Measurements from ENCODE around the gene ZNF343.
A peak's percentile ranks its signal among the peaks of the same experiment; 100 is the strongest.
"Not testable (repeated sequence)": the region's sequence is repeated elsewhere in the genome, so short reads cannot be mapped to it uniquely, and the experiment has no call there.

The ZNF343 gene

GRCh38 chr20:2521369-2522305, 12.9 kb upstream of the ZNF343 start:
- peak in 1 of 2 experiments; percentile 27 for DNase-seq

- DNase-seq = no peak
Observed at GRCh38 chr20:2520617-2521016, 11.9 kb upstream of the ZNF343 start.

DNA sequence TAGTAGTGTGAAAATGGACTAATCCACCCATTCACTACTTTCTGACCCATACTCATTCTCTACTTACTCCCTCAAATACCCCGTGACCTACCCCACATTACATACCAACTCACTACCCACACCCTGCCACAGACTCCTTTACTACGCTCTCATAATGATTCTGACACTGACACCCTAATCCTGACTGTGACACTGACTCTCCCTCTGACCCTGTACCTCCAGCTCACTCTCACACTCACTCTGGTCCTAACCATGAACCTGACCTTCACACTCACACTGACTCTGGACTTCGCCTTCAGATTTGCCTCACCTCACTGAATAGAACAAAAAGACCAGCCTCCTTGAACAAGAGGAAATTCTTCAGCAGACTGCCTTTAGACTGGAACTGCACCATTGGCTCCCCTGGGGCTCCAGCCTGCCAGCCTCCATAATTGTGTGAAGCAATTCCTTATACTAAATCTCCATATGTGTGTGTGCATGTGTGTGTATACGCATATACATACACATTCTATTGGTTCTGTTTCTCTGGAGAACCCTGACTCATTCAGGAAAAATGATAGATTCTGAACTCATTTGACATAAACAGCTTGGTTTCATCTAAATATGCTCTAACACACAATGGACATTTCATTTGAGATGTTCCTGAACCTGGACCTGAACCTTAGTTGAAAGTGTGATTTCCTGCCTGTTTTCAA, 10.5 kb upstream of the ZNF343 start:
- no peak for DNase-seq

GRCh38 chr20:2518558-2518957, 9.8 kb upstream of the ZNF343 start:
- DNase-seq = no peak

DNA sequence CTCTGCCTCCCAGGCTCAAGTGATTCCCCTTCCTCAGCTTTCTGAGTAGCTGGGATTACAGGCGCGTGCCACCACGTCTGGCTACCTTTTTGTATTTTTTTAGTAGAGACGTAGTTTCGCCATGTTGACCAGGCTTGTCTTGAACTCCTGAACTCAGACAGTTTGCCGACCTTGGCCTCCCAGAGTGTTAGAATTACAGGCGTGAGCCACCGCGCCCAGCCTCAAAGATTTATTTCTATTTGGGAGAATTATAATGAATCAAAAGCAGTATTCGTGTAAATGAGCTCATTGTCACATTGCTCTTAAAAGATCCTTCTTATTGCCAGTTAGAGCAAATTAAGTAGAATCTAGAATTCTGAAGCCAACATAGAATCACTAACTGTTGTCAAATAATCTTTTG, 9.4 kb upstream of the ZNF343 start:
- DNase-seq = no peak

- no peak for DNase-seq
Observed at GRCh38 chr20:2516399-2516798, 7.7 kb upstream of the ZNF343 start.

- DNase-seq = no peak
Observed at GRCh38 chr20:2515203-2515602, 6.5 kb upstream of the ZNF343 start.

DNA sequence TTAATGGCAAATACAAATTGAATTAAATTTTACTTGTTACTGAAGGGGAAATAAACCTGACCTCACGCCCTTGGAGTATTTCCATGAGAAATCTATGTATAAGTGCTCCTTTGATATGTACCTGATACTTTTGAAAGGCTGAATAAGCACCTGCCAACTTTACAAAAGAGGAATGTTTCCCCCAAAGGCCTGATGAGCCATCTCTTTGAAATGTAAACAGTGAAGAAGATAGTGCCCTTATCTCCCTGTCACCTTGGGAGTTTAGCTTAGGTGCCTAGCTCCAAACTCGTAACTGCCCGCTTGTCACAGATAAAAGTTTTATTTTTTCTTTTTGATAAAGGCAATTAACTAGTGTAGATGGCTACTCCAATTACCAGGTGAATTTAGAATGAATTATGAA, 1.1 kb upstream of the ZNF343 start:
- no peak for DNase-seq

DNA sequence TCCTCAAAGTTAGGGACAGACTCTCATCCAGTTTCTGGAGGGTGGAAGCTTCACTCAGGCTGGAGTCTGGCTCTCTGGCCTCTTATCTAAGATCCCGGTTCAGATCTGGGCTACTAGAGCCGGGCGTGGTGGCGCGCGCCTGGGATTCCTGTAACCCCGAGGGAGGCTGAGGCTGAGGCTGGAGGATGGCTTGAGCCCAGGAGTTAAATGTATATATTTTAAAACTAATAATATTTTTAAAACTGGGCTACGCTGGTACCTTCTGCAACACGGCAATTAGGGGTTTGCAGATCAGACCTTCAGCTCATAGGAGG, 710 bp upstream of the ZNF343 start:
- no peak for DNase-seq

DNA sequence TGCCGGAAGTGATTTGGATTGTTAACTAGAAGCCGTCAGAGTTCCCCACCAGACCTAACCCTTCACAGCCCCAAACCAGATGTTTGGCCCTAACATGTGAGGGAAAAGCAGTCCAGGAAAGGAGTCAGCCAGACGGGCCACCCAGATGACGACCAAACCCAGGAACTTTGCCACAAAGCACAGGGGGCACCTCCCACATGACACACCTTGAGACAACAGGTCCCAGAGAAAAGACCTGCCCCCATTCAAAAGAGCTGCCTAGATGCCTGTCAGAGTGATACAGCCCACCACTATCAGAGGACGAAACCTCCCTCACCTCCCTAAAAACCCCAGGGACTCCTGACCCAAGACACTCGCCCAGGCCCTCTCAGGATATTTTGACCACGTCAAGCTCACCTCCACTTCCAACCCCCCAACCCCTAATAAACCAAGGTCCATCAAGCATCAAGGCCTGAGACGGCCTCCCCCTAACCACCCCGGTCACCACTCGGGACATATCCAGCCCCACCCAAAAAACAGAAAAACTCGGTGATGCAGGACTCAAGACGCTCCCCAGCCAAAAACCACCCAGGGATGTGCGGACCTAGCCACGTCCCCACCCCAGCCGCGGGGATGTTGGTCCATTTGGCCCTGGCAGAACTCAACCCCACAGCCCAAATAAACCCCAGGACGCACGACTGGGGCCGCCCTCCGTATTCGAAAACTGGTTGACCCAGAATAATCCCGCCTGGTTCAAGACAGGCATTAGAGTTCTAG, 662 bp downstream of the ZNF343 start:
- no peak for DNase-seq

GRCh38 chr20:2507464-2507863, 1.3 kb downstream of the ZNF343 start:
- no peak for DNase-seq

DNA sequence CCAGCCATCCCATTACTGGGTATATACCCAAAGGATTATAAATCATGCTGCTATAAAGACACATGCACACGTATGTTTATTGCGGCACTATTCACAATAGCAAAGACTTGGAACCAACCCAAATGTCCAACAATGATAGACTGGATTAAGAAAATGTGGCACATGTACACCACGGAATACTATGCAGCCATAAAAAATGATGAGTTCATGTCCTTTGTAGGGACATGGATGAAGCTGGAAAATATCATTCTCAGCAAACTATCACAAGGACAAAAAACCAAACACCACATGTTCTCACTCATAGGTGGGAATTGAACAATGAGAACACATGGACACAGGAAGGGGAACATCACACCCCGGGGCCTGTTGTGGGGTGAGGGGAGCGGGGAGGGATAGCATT, 2.3 kb downstream of the ZNF343 start:
- not testable (repeated sequence) for DNase-seq

GRCh38 chr20:2504803-2505202, 3.9 kb downstream of the ZNF343 start:
- not testable (repeated sequence) for DNase-seq

DNA sequence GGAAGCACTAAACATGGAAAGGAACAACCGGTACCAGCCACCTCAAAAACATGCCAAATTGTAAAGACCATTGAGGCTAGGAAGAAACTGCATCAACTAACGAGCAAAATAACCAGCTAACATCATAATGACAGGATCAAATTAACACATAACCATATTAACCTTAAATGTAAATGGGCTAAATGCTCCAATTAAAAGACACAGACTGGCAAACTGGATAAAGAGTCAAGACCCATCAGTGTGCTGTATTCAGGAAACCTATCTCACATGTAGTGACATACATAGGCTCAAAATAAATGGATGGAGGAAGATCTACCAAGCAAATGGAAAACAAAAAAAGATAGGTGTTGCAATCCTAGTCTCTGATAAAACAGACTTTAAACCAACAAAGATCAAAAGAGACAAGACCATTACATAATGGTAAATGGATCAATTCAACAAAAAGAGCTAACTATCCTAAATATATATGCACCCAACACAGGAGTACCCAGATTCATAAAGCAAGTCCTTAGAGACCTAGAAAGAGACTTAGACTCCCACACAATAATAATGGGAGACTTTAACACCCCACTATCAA, 5.8 kb downstream of the ZNF343 start:
- DNase-seq = not testable (repeated sequence)

DNA sequence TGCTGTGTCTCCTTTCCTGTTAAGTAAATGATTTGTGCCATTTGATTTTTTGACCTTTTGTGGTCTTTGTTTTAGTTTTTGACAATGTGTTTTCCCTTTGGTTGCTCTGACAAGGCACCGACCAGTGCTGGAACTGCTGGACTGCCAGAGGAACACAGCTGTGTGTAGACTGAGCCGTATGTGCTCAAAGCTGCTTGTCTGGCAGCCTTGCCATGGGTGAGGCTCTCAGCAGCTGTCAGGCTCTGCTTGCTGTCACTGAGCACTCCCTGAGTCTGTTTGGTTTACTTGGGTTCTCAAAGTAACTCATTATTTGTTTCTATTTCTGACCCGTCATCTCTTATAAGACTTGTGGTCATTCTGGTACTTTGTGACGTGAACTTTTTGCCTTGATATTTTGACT, 23.1 kb downstream of the ZNF343 start:
- DNase-seq = no peak

- DNase-seq = no peak
Observed at GRCh38 chr20:2485080-2485479, 23.6 kb downstream of the ZNF343 start.

GRCh38 chr20:2483504-2483903, 25.2 kb downstream of the ZNF343 start:
- DNase-seq = no peak

DNA sequence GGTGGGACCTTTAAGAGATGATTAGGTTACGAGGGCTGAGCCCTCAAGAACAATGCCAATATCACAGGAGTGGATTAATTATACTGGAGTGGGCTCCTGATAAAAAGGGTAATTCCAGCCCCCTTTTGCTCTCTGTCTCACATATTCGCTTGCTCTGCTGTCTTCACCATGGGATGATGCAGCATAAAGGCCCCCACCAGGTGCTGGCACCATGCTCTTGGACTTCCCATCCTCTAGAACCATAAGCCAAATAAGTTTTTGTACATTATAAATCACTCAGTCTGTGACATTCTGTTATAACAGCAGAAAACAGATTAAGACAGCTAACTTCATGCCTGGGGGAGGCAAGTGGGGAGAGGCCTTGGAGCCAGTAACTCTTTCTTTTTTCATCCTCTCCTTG, 28.3 kb downstream of the ZNF343 start:
- no peak for DNase-seq

DNA sequence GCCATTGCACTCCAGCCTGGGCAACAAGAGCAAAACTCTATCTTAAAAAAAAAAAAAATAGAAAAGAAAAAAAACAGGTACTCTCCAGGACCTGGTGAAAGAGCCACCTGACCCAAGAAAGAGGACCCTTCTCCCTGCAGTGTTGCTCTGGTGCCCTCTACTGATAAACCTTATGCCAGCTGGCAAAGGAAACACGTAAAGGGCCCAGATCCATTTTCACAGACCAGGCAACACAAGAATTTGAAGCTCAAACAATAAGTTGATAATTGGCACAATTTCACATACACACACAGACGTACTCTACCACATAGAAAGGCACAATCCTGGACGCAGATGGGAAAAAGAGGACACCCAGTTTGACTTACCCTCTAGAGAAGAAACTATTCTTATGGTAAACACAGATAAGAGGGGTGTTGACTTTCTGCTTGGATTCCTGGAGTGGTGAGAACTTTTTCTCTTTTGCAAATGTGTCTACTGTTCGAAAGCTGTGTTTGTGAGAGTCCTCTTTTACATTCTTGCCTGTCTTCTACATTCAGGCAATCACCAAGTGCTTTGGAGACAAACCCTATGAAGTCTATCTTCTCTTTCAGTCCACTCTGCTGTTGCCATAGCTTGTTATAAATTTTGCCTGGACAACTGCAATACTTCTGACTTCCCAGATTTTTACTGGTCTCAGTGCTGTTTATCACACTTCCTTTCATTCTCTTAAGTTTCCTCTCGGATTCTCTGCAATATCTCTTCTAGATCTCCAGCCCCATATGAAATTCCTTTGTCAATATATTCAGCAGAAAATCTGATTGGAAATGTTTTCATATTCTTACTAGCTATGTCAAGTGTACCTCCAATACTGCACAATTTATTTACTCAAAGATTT, 31.7 kb downstream of the ZNF343 start:
- DNase-seq = no peak

DNA sequence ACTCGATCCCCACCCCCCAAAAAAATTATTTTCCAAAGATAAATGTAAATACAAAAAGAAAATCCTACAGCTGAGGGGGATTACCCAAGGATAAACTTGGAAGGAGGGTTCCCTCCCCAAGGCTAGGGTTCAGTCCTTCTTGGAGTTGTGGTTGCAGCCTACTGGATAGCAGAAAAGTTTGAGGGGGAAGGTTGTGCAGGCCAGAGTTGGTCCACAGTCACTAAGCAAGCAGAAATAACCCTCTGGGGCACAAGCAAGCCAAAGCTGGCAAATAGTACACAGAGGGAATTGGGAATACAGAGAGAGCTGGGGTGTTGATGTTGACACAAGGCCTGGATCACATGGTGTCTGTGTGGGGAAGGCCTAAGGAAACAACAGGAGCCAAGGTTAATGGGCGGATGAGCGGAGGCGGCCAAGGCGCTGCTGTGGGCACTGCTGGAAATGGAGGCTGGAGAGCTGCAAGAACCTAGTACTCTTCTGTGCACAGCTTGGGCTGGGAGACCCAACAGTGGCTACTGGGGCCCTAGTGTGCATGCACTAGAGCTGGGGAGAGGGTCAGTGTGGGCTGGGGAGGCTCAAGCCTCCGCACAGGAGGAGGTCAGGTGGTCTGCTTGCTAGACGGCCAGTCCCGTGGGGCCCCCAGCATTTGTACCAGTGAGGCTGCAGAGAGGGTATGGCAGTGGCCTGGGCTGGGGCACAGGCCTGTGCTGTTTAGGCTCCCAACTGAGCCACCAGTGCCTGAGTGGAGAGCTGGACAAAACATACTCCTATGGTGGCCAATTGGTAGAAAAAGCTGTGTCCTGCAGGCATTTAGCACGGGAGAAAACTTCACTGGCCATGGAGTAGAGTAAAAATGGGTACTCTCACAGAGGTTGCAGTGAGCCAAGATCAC, 32.6 kb downstream of the ZNF343 start:
- DNase-seq = no peak

GRCh38 chr20:2473516-2473915, 35.2 kb downstream of the ZNF343 start:
- no peak for DNase-seq

All from NCI-H2081 (cell line).